RPMI7951 (cell line): ENCODE data around the gene ETV6. TPM values are rescaled to one million over a fixed set of nuclear protein-coding genes. Genes with fewer than 3 reads are reported as not detected.

Source experiments
- DNase-seq: peaks from one replicate; pipeline ENCODE4 v3.0.0-alpha.2; 2012; ENCODE audit warnings: low read depth
- total RNA-seq: library from RNA; depleted of rRNA; stranded (reverse); fragments of >200 nt; shearing (Covaris generic); gene quantifications from 2 replicates; pipeline ENCODE4 v1.2.3, GENCODE V29; 2014

Gene ETV6
- total RNA-seq, 1 experiment from 2014 or later = 7.9 TPM

DNA sequence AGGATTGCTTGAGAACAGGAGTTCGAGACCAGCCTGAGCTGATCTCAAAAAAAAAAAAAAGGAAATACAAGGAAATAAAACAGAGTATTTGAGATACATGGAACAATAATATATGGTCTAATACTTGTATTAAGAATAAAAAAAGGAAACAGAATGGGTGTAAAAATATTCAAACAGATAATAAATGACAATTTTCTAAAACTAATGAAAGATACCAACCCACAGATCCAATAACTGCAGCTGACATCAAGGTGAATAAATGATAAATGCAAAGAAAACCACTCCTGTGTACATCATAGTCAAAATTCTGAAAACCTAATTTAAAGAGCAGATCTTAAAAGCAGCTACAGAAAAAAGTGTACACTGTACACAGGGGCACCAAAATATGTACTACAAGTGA is 4.1 kb upstream of the ETV6 start:
- DNase-seq = no peak

DNA sequence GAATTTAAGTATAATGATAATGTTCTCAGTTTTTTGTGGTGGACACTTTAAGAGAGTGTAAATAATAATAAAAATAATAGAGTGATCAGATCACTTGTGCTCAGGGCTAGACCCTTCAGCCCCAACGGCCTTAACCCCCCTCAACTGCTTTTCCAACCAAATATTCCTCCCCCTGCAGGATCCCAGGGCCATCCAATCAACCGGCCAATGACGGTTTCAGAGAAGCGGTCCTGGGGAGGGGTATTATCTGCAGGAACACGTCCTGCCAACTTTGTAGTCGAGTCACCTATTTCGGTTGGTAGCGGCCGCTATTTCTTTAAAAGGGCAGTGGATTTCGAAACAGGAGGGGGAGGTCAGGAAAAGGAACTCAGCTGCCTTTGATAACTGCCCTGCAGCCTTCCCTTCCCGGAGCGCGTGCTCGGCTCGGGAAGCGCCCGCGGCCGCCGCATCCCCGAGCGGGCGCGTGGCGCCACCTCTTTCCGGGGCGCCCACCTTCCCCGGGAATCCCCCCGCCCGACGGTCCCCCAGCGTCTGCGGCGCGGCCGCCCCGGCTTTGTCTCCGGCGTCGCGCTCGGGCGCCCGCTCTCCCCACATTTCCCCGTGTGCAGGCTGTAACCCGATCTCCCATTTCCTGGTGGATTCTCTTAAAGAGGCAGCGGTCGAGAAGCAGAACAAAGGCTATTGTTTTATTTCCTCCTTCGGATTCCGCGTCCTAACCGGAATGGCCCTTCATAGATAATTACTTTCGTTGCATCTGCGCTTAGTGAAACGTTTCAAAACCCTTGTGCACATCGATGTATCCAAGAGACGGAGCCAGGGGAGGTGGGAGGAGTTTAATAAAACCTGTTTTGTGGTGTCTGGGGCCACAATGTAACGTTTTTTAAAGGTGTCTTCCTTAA is 711 bp upstream of the ETV6 start:
- peak; percentile 90 for DNase-seq

- DNase-seq = no peak
These were observed 1.1 kb downstream of the ETV6 start for GRCh38 chr12:11650286-11651281.

- DNase-seq = no peak
These were observed 1.9 kb downstream of the ETV6 start for GRCh38 chr12:11651381-11651780.

DNA sequence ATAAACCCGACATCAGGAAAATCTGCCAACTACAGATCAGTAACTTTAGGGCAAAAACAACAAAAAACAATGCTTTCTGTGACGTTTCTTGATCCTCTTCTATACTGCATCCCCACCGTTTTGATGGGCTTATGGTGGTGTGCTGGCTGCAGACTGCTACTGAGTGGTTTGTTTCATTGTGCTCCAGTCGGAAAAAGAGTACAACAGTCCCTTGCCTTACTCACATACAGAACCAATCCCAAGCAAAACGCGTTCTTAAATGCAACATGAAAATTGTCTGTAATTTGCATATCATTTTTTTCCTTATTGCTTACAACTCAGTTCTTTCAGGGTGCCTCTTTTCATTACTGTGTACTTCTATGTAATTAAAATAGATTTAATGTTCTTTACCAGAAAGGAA is 2.3 kb downstream of the ETV6 start:
- DNase-seq = no peak

GRCh38 chr12:11652351-11653040 is 3.0 kb downstream of the ETV6 start:
- peak; percentile 68 for DNase-seq

- DNase-seq = no peak
These were observed 3.8 kb downstream of the ETV6 start for GRCh38 chr12:11653215-11653753.

DNA sequence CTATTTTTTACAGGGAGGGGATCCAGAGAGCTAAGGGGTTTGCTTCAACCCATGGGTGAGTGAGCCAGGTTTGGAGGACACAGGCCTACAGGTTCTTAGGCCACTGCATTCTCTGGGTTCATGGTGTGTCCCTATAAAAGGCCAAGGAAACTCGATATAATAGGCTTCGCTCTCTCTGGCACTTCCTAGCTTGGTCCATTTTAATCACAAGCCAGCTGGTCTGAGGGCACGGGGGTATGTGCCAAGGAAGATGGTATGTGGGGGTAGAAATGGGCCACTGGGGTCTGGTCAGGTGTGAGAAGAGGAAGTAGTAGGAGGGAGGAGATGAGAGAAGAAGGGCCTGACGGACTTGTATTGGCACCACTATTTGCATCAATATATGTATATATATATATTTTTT is 4.9 kb downstream of the ETV6 start:
- no peak for DNase-seq

GRCh38 chr12:11654802-11655201 is 5.3 kb downstream of the ETV6 start:
- DNase-seq = no peak

GRCh38 chr12:11655842-11656241 is 6.4 kb downstream of the ETV6 start:
- DNase-seq = no peak

GRCh38 chr12:11656550-11656949 is 7.1 kb downstream of the ETV6 start:
- peak; percentile 66 for DNase-seq

- peak; percentile 84 for DNase-seq
These were observed 8.0 kb downstream of the ETV6 start for GRCh38 chr12:11657511-11657910.

DNA sequence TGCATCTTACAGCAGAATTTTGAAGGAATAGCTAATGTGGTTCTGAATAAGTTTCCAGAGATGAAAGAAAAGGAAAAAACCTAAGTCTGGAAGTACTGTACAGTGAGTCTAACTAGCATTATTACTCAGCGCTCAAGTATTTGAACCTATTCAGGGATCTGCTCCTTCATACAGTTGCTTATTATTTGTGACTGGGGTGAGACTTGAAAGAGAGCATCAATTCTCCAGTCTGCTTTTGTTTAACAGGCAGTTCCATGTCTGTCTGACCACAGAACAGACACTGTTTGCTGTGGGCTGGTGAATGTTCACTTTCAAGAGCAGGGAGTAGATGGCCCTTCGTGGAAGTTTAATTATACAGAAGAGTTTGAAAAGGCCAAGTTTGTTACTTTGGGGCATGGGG is 9.3 kb downstream of the ETV6 start:
- peak; percentile 89 for DNase-seq

- no peak for DNase-seq
These were observed 11.2 kb downstream of the ETV6 start for GRCh38 chr12:11660624-11661023.

GRCh38 chr12:11661491-11662089 is 12.1 kb downstream of the ETV6 start:
- DNase-seq = no peak

GRCh38 chr12:11662369-11662768 is 12.9 kb downstream of the ETV6 start:
- DNase-seq = no peak

GRCh38 chr12:11663130-11663529 is 13.7 kb downstream of the ETV6 start:
- no peak for DNase-seq

DNA sequence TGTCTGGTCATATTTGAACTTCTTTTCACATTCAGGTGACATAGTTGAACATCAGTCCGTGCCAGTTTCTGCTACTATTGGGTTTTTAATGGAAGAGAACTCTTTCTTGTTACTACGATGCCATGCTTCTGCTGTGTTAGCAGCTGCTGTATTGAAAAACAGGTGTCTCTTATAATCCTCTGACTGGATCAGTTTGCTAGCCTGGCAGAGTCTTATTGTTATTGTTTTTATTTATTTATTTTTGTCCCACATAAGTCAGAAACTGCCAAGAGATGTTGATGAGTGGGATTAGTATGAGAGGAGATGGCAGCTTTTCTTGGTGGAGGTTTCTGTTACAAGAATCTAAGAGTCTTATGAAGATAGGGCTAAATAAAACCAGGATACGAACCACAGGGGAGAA is 14.6 kb downstream of the ETV6 start:
- no peak for DNase-seq

- DNase-seq = no peak
These were observed 16.9 kb downstream of the ETV6 start for GRCh38 chr12:11666131-11667050.

- no peak for DNase-seq
These were observed 17.7 kb downstream of the ETV6 start for GRCh38 chr12:11667171-11667570.
